GM13976 (cell line): ENCODE data around the gene GJA5.

Experiments used
- DNase-seq: peaks from one replicate; pipeline ENCODE4 v3.0.0; 2012; ENCODE audit warnings: low spot score
- in situ Hi-C: fragments of 300-500 bp; cut with MboI; formaldehyde crosslinking; loops from one replicate; pipeline ENCODE4 v1.12.0; 2022; ENCODE audit warnings: low sequenced_read_pairs, mixed read lengths, inconsistent platforms; ENCODE audit not compliant: unreplicated experiment
- TF ChIP-seq, protein P1 (sequence below): IDR thresholded peaks from 2 replicates; pipeline ENCODE4 v1.5.1; 2012; ENCODE audit warnings: borderline replicate concordance, mild to moderate bottlenecking; ENCODE audit not compliant: insufficient read depth; ENCODE audit errors: extremely low read depth, missing control alignments, control extremely low read depth

Gene GJA5

DNA sequence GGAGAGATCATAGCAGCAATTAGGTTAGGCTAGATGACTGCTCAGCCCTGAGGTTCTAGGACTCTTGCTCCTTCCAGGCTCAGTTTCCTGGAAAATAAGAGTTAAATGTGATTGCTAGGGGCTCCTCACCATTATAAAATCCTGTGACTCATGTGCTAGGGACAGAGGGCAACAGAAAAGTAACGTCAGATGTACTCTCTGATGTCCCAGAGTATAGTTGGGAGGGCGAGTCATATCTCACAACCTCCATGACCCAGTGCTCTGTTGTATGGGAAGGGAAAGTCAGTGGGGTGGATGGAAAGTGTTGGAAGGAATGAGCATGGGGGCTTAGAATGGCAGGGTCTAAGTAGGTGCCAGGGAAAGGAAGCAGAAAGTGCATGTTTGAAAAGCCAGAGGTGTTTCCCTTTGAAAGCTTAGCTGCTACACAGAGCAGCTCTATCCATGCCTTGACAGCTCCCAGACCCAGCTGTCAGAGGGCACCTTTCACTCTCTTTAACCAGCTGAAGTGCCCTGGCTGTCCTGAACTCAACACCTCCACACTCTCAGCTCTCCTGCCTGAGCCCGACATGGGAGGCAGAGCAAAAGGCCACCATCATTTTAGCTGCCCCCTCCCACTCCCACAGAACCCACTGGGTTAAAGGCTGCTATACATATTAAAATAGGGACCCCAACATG is 11.6 kb downstream of the GJA5 start:
- no peak for DNase-seq
- in situ Hi-C loops = no loop called here

DNA sequence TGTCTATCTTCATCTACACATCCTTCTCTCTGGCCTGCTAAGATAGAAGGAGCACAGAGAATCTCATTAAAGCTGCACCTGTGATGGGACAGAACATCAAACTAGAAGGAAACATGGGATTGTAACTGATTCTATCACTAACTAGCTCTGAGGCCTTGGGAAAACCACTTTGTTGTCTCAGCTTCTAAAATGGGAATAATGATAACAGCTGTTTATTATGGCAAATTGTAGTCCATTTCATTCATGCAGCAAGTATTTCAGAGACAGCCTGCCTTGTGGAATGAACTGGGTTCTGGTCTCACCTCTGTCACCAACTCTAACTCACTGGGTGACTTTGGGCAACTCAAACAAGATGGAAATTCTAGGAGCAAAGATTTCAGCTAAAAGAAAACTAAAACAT is 12.4 kb downstream of the GJA5 start:
- TF ChIP-seq, protein P1, sequence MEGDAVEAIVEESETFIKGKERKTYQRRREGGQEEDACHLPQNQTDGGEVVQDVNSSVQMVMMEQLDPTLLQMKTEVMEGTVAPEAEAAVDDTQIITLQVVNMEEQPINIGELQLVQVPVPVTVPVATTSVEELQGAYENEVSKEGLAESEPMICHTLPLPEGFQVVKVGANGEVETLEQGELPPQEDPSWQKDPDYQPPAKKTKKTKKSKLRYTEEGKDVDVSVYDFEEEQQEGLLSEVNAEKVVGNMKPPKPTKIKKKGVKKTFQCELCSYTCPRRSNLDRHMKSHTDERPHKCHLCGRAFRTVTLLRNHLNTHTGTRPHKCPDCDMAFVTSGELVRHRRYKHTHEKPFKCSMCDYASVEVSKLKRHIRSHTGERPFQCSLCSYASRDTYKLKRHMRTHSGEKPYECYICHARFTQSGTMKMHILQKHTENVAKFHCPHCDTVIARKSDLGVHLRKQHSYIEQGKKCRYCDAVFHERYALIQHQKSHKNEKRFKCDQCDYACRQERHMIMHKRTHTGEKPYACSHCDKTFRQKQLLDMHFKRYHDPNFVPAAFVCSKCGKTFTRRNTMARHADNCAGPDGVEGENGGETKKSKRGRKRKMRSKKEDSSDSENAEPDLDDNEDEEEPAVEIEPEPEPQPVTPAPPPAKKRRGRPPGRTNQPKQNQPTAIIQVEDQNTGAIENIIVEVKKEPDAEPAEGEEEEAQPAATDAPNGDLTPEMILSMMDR = no peak
- no peak for DNase-seq
- in situ Hi-C loops = no loop called here

More for the DNA sequence above, 11.6 kb downstream of the GJA5 start:
- TF ChIP-seq, protein P1 = no peak

DNA sequence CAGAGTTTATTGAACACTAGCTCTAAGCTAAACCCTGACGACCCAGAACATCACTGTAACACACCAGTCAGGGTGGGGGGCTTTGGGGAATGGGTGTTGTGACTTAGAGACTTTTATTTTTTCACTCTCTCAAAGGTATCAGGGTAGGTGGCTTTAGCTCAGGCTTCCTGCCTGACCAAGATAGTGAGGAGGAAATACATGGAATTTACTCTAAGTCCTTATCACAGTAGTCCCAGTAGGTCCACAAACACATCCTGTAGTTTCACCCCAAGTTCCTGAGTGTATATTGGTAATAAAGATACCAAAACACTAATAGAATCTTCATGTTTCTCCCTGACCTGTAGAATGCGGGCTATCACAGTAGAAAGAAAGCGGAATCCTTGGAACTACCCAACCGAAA is 15.1 kb downstream of the GJA5 start:
- TF ChIP-seq, protein P1 = no peak
- no peak for DNase-seq
- in situ Hi-C loops = no loop called here

DNA sequence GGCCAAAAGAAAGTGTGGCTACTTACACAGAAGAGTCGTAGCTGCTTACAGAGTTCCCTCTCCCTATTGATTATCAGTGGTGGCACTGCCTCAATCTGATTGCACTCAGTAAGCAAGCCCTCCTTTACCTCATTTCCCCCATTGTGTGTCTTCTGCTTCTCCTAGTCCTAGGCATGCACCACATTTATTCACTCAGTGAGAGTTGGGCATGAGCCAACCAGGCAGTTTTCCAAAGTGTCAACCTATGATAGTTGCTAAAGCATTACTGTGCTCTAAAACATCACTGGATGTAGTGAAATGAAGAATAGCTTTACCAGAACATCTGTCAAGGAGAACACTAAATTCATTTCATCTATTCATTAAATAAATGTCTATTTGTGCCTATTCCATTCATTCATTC is 19.3 kb downstream of the GJA5 start:
- in situ Hi-C loops = no loop called here
- DNase-seq = no peak
- TF ChIP-seq, protein P1 = no peak

DNA sequence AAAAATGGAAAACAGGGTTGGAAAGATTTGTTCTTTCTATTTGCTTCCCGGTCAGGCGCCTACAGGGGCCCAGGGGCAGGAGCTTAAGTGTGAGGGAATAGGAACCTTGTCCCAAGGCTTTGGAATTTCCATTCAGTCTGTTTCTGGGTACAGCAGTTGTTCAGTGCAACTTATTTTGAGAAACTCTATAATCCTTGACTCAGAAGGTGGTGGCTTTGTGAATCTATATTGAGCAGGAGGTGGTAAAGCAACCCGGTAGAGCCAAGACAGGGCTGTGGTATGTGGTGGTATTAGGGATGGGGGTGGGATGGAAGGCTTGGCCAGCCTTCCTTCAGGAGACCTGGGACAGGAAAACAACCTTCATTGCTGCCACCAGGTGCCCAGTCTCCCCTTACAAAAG is 20.0 kb downstream of the GJA5 start:
- TF ChIP-seq, protein P1 = no peak
- DNase-seq = no peak
- in situ Hi-C loops = no loop called here

DNA sequence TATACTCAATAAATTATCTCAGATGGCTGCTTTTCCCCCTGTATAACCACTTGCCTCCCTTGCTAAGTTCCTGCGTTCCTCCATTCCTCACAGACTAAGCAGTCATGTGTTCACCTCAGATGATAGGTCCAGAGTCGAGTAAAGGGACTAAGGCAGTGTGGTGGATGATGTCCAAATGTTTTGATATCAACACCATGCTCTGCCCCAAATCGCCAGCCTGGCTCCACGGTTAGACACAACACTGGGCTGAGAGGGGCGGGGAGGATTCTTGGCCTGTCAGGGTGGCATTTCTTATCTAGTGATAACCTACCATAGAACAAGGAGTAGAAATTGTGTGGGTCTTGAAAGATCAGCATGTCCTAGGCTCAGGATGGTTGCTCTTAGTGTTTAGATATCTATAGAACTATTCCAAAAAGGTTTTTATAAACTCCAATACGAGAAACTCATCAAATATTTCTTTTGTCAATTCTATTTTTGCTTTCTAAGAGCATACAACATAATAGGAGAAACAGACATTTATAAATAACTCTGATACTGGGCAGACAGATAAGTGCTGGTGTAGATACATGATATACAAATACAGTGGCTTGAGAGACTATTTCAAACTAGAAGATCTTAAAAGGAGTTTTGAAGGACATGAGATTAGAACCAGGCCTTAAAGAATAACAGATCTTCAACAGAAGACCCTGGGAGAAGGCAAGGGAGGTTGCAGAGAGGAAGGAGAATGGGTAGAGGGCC is 21.5 kb downstream of the GJA5 start:
- in situ Hi-C loops = no loop called here
- TF ChIP-seq, protein P1 = no peak
- DNase-seq = no peak

DNA sequence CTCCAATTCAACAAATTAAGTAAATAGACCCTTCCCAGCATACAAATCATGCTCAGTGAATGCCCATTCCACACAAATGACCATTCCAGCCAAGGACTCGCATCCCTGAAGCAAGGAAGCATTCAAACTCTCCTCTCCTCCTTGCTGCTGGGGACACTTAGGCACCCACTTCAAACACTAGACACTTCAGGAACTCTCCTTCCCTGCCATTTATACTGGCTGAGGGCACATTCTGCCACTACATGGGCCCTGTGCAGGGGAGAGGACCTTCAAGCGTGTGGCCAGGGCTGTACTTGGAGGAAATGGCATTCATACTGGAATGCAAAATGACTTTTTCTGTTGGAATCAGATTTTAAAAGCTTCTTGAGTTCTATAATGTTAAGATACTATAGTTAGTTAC is 22.3 kb downstream of the GJA5 start:
- TF ChIP-seq, protein P1 = no peak
- DNase-seq = no peak
- in situ Hi-C loops = no loop called here
